Testis (tissue), 2 donors: ENCODE results near the gene SLF2.

ENCODE experiments used
- CTCF ChIP-seq, 3 experiments: fragments of 450-650 bp in 2 of 3; fragments of 200-600 bp in 1 of 3; sonication (generic) in 1 of 3; IDR thresholded peaks; one replicate each; pipeline ENCODE4 v1.5.1; 2016 to 2019; ENCODE audit warnings: antibody characterized with exemption in 3 of 3, mild to moderate bottlenecking in 2 of 3, moderate library complexity in 1 of 3
- POLR2A ChIP-seq: fragments of 450-650 bp; IDR thresholded peaks from one replicate; pipeline ENCODE4 v1.6.1; 2017; ENCODE audit warnings: antibody characterized with exemption, mild to moderate bottlenecking, moderate library complexity

GRCh38 chr10:100945754-100946153, 33.0 kb downstream of the SLF2 start:
- no peak for TF ChIP-seq POLR2A
- no peak for TF ChIP-seq CTCF (IDR thresholded peaks at IDR 0.05)
